Breast epithelium (tissue), 3 donors: Measurements from ENCODE around the gene KMT2A.

Experiments
- POLR2A ChIP-seq: fragments of 450-650 bp; IDR thresholded peaks from one replicate; pipeline ENCODE4 v1.6.1; 2016; ENCODE audit warnings: antibody characterized with exemption, mild to moderate bottlenecking, moderate library complexity
- POLR2AphosphoS5 ChIP-seq, 3 donors: sonication (generic); formaldehyde crosslinking; IDR thresholded peaks; one replicate each; pipeline ENCODE4 v1.6.1; 2017; ENCODE audit warnings: antibody characterized with exemption in 3 of 3
- TF ChIP-seq, protein P1 (sequence below), 3 donors: fragments of 450-650 bp; IDR thresholded peaks; one replicate each; pipeline ENCODE4 v1.5.1; 2016 to 2017; ENCODE audit warnings: antibody characterized with exemption in 3 of 3, mild to moderate bottlenecking in 3 of 3, moderate library complexity in 3 of 3

DNA sequence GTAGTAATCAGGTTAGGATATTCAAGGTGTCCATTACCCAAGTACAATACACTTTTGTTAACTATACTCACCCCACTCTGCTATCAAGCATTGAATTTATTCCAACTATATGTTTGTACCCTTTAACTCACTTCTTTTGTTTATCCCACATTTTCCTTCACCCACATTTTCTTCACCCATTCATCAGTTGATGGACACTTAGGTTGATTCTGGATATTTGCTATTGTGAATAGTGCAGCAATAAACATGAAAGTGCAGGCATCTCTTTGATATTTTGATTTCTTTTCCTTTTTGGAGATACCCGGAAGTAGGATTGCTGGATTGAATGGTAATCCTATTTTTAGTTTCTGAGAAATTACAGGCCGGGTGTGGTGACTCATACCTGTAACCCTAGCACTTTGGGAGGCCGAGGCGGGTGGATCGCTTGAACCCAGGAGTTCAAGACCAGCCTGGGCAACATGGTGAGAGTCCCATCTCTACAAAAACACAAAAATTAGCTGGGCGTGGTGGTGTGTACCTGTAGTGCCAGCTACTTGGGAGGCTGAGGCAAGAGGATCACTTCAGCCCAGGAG is 101.2 kb downstream of the KMT2A start:
- TF ChIP-seq, protein P1, sequence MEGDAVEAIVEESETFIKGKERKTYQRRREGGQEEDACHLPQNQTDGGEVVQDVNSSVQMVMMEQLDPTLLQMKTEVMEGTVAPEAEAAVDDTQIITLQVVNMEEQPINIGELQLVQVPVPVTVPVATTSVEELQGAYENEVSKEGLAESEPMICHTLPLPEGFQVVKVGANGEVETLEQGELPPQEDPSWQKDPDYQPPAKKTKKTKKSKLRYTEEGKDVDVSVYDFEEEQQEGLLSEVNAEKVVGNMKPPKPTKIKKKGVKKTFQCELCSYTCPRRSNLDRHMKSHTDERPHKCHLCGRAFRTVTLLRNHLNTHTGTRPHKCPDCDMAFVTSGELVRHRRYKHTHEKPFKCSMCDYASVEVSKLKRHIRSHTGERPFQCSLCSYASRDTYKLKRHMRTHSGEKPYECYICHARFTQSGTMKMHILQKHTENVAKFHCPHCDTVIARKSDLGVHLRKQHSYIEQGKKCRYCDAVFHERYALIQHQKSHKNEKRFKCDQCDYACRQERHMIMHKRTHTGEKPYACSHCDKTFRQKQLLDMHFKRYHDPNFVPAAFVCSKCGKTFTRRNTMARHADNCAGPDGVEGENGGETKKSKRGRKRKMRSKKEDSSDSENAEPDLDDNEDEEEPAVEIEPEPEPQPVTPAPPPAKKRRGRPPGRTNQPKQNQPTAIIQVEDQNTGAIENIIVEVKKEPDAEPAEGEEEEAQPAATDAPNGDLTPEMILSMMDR (IDR thresholded peaks at IDR 0.05), result no peak
- TF ChIP-seq POLR2A, result no peak
- no peak for TF ChIP-seq POLR2AphosphoS5 (IDR thresholded peaks at IDR 0.05)
